GM19035 (cell line): ENCODE results near the gene BIRC7.

Experiments used
- ATAC-seq: cut with Tn5 transposase; IDR thresholded peaks from one replicate; pipeline ENCODE4 v1.9.1; 2021; ENCODE audit not compliant: unreplicated experiment

Gene BIRC7

DNA sequence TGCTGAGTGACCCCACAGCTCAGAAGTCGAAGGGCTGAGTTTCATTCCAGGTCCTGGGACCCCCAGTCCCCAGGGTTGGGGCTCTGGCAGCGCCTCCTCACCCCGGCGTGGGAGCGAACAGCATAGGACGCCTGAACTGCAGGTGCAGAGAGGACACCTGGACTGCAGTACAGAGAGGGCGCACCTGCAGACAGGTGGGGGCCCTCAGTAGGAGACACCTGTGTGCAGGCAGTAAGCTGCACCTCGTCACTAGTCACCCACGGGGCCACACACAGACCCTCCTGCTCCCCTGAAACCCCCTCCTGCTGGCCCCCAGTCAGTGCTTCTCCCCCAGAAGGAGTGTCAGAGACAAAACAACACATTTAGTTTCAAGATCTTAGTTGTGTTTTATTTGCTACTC lies 27.1 kb downstream of the BIRC7 start:
- ATAC-seq = no peak

DNA sequence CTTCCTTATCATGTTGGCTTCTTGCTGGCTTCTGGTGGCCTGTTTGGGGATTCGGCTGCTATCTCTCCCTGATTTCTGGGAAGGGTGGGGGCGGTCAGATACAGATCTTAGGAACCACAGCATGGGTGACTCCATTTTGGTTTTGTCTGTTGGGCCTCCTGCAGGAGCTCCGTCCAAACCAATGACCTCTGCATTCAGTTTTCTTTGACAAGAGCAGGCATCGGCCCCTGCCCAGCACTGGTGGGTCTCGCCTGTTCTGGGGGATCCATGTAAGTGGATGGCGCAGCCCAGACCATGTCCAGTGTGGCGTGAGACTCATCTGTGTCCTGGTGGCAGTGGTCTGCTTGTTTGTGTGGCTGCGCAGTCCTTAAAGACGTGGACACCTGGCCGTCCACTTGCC lies 28.3 kb downstream of the BIRC7 start:
- no peak for ATAC-seq

DNA sequence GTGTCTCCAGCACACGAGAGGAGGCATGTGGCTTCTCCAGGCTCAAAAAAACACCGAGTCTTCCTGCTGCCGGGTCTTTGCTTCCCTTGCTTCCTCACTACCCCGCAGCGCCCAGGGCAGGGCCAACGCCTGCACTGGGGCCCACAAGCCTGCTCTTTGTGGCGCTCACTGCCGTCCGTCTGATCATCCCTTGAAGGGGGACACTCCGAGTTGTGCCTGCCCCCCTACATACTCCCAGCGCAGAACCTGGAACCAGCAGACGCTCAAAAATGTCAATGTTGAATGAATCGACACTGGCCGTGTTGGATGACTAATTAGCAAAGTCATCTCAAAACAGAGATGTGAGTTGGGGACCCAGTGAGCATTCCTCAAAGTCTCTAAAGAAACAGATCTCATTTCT lies 28.8 kb downstream of the BIRC7 start:
- ATAC-seq = no peak

DNA sequence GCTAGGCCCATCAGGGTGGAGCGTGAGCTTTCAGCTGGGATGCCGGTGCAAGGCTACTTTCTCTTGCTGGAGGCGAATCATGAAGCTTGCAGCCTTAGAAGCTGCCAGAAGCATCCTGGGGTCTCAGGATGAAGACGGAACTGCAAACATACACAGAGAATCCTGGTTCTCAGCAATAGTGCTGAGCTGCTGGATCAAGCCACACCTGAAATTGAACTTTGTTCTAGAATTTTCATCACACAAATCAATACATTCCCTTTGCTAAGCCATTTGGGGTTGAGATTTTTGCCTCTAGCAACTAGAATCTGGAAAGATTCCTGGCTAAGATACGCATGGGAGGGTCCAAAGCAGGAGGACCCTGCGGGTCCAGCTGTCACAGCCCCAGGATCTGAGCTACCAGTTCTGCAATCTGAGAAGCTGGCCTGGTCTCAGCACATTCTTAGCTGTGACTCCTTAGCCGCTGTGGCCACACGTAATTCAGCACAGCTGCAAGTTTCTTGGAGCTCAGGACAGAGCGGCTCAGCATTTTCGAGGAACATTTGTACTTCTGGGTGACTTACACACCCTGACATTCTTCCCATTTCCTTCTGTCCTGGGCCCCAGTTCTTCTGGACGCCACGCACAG lies 30.3 kb downstream of the BIRC7 start:
- no peak for ATAC-seq

DNA sequence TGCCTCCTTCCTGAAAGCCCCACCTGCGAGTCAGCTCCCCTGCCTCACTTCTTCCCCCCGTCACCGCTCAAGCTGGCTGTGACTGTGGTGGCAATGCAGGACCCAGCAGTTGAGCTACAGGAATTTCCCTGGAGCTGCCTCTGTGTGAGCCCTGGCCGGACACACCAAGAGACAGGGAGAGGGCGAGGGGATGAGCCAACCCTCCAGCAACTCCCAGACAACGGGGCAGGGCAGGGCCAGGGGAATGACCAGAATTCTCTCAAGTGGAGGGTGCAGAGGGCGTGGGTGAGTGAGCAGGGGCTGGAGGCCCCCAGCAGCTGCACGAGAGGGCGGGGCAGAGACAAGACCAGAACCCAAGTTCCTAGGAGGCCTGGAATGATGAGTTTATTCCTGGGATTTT lies 32.0 kb downstream of the BIRC7 start:
- no peak for ATAC-seq

DNA sequence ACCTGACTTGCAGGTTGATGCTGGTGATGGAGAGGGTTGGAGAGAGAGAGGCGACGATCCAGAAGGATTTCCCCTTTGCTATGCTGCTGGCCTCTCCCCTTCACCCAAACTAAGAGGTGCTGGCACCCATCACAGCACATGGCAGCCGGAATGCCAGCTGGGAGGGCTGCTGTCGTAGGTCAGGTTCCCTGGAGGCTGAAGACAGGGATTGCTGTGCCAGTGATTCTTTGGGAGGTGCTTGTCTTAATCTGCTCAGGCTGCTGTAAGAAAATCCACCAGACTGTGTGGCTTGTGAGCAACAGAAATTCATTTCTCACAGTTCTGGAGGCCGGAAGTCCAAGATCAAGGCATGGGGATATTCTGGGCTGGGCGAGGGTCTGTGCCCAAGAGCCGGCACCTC lies 32.6 kb downstream of the BIRC7 start:
- ATAC-seq = no peak

DNA sequence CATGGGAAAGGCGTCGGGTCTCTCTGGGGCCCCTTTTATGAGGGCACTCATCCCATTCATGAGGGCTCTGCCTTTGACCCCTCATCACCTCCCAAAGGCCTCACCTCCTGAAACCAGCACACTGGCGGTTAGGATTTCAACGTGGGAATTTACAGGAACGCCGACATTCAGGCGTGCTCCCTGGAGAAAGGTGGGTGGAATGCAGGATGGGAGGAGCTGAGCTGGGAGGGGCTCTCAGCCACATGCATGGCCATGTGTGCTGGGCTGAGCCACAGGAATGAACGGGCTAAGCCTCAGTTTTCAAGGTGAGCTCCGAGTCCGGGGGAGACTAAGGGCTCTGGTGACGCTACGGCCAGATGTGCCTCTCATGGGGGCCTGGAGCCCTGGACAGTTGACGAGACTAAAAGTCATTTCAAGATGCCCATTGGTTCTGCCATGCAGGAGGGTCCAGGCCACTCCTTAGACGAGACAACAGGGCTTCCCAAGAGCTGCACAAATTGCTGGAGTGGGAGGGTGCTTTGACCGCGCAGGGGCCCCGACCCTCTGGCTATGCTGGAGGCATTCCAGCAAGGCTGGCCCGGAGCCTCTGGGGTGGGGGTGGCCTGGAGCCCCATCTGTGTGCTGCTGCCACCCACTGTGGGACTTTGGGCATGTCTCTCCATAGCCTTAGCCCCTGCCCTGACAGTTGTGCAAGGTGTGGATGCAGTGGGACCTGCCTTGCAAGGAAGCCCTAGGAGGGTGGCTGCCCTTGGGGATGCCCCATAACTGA lies 33.1 kb downstream of the BIRC7 start:
- ATAC-seq = no peak

DNA sequence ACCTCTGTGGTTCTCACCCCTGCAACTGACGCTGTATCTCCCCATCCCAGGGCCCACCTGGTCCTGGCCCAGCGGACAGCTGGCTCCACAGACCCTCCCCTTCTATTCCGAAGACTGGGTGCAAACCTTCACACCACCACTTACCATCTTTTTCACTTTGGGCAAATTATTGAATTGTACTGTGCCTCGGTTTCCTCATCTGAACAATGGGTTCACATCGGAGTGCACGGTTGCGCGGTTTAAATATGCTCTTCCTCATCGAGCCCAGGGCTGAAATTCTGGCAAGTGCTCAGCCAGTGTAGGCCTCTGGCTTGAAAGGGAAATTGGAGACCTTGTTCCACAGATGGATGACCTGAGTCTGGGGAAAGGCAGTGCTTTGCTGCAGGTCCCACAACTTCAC lies 34.0 kb downstream of the BIRC7 start:
- ATAC-seq = no peak

DNA sequence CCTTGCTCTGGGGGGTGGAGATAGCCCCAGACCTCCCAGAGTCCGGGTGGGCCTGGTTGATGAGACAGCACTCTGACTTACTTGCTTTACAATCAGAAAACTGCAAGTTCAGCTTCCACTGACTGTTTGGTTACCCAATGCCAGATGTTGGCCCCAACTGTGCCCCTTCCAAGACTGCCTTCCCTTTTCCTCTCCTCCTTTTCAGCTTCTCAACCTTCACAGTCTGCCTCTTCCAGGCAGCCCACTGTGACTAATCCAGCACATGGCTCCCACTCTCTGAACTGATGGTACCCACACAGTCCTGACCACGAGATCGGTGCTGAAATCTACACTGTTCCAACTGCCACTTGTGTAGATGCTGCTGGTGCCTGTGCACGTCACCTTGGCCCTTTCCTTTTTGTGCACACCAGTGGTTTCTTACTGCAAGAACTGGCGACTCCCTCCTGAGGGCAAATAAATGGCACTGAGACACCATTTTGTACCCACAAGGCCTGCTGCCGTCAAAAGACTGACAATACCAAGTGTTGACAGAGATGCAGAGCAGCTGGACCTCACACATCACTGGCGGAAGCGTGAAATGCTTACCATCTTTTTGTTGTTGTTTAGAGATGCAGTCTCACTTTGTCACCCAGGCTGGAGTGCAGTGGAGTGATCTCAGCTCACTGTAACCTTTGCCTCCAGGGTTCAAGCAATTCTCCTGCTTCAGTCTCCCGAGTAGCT lies 35.1 kb downstream of the BIRC7 start:
- ATAC-seq = no peak

DNA sequence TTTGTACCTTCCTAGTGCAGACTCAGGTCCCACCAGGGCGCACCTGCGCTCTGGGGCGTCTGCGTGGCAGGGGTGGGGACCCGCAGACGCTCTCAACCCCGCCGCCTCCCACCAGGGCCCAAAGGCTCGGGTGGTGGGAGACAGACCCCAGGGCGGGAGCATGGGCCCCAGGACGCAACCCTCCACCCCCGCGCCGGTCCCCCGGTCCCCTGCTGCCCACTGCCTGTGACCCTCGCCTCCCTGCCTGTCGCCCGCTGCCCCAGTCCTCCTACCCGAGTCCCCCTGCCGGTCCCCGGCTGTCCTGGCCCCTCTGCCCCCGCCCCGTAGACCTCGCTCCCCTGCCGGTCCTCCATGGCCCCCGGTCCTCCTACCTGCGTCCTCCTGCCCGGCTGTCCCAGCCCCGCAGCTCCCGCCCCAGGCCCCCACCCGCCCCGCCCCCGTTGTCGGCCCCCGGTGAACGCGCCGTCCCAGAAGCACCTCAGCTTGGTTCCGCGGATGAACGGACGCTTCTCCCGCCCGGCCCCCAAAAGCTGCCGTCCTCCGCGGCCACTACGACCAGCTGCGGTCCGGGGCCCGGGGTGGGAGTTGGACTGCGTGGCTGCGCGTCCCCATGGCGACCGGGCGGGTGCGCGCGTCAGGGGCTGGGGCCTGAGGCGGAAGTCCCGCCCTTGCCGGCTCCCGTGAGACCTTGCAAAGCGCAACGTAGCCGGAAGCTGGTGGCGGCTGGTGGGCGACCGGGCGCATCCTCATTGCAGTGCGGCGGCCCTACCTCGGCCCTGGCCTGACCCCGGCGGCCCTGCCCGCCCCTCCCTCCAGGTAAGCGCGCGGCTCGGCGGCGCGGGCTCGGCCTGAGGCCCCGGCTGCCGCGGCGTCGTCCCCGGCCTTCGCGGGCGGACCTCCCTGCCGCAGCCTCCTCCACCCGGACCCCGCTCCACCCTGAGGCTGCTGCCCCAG lies 36.7 kb downstream of the BIRC7 start, which contains the start of gene ARFGAP1:
Gene ARFGAP1 (plus strand): TSS at position 709 of the 954 bp plus-strand sequence. CDS start 2,768 bp downstream, outside the sequence.
- peak; percentile 89 for ATAC-seq

DNA sequence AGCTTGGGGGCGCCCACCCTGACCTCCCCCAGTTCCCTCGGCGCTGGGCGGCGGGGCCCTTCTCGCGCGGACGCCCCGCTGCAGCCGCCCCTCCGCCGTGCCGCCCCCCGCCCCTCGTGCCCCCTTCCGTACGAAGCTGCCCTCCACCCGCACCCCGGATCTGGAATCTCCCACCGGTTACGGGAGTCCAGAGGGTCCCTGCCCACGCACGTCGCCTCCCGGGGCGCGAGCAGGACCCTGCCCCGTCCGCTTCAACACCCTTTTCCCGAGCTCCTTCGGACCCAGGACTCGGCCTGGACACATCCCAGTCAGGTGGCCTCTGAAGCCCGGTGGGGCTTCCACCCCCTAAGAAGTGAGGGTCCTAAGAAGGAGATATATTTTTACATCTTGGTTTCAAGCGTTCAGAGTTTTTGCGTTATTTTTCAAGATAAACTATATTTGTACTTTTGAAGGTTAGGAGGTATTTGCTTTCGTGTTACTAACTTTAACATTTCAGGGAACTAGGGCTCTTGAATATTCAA lies 37.4 kb downstream of the BIRC7 start:
- peak; percentile 12 for ATAC-seq

DNA sequence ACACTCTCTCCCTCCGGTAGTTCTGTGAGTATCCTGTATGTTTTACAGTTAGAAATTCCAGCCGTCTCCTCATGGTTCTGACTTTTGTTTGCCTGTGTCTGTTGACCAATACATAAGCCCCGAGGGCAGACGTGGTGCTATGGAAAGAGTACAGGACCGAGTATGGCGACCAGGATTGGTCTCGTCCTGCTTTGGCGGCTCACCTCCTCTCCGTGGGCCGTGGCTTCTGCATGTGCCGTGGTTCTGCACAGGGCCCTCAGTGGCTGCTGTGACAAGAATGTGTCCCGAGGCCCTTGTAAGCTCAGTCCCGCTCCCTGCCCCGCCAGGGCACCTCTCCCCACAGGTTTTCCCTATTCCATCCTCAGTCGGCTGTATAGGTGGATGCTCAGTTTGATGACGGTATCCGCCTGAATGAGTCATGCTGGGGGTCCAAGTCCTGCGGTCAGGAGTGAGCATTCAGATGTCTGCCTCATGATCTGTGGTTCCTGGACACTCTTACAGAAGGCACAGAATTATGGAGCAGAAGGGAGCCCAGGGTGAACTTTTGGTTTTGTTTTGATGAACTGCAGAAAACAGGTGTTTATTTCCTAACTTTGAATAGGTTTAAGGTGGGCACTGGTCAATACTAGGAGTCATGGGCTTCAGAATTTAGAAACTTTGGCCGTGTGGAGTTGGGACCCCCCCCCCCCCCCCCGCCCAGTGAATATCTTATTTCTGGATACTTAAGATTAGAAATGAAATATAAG lies 38.1 kb downstream of the BIRC7 start:
- ATAC-seq = no peak

DNA sequence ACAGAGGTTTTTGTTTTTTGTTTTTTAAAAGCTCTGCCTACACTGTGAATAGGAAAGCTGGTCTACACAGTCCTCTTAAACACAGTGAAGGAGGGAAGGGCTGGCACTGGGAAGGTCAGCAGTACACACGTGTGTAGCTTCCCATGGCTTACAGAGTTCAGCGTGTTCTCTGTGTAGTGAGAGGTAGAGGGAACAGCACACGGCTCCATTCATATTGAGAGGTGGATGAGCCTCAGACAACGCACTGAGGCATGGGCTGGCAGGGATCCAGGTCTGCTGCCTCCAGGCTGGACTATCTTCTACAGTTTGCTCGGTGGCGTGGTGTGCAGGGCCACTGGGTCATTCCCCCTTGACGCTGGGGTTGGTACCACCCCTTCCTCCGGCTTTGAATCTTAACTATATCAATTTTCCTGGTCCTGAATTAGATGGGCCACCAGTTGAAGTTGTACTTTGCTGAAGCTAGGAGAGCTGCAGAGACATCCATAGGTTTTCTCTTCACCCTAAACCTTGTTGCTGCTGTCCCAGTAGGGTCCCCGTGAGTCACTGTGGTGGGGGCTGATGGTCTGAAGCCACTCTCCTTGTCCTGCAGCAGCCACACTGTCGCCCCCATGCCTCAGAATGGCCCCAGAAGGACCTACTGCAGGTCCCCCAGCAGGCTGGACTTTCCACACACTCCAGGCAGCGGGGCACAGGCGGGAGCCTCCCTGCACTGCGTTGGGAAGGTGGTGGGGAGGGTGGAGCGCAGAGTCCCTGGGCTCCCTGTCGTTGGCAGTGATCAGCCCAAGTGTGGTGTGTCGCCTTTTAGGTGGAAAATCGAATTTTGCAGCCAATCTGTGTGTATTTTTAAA lies 38.9 kb downstream of the BIRC7 start:
- no peak for ATAC-seq

DNA sequence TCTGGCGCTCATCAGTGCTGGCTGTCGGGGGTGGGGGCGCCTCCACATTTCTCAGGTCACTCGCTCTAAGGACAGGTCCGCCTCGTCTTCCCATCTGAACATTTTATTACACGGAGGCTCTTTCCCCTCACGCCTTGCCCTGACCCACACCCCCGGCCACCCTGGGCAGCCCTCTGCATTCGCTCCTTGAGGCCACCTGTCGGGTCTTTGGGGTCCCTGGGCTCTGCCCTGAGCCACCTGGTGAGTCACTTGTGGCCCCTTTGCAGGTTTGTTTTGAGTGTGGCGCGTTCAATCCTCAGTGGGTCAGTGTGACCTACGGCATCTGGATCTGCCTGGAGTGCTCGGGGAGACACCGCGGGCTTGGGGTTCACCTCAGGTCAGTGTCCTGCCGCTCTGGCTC lies 40.1 kb downstream of the BIRC7 start:
- no peak for ATAC-seq

DNA sequence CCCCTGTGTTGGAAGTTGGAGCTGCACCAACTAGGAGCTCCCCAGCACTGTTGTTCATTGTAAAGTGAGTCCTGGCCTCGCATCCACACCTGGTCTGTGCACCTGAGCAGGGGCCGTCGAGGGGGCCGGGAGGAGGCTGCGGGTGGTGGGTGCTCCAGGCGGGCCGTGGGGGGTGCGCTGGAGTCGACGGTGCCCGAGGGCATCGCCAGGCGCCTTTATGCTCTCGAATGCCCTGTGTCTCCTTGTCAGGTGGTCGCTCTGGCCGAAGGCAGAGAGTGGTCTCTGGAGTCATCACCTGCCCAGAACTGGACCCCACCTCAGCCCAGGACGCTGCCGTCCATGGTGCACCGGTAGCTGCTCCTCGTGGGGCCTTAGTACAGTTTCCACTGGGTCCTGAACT lies 41.3 kb downstream of the BIRC7 start:
- no peak for ATAC-seq

DNA sequence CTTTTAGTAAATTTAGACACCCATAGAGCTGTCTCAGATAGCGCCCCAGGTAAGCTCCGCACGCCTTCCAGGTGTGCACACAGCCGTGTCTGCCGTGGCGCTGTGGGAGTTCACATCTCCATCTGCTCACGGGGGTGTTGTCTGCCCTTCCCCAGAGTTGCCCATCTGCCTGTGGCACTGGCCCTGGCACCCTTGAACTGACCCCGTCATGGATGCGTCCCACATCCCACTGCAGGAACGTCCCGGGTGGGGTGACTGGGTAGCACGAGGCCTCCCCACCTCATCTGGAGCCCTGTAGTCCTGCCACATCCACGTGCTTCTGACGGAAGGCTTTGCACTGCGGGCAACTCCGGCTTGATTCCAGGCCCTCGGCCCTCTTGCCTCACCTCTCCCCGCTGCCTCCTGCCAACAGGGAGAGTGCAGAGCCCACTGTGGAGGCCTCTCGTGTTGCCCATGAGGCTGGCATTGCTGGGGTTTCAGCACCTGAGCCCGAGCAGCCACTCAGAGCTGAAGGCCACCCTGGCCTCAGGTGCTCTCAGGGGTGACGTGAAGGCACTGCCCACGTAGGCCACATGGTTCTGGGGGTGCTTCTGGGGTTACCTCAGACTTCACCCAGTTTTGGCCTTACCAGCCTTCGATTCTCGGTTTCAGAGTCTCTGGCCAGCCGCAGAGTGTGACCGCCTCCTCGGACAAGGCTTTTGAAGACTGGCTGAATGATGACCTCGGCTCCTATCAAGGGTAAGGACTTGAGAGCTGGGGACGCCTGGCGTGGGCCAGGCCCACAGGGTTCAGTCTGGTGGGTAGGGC lies 42.0 kb downstream of the BIRC7 start:
- no peak for ATAC-seq

DNA sequence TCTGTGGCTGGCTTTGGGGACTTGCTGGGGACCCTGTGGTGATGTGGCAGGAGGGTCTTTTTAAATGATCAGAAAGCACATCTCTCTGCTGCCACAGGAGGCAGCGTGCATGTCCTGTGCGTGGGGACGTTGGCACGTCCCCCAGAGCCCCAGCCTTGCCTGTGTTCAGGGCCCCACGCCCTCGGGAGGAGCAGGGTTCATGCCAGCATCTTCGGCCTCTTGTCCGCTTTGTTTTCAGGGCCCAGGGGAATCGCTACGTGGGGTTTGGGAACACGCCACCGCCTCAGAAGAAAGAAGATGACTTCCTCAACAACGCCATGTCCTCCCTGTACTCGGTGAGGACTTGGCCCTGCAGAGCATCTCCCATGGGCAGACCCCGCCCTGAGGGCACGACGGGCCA lies 43.0 kb downstream of the BIRC7 start:
- ATAC-seq = no peak

DNA sequence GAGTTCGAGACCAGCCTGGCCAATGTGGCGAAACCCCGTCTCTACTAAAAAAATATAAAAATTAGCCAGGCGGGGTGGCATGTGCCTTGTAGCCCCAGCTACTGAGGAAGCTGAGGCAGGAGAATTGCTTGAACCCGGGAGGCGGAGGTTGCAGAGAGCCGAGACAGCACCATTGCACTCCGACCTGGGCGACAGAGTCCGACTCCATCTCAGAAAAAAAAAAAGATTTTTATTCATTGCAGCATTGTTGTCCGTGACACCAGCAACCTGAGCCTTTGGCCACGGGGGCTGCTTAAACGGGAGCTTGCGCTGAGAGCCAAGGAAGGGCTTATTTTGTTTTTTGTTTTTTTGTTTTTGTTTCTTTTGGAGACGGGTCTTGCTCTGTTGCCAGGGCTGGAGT lies 44.2 kb downstream of the BIRC7 start:
- ATAC-seq = no peak
